H1 (cell line): ENCODE results near the gene IGSF11. TPM values are rescaled to one million over a fixed set of nuclear protein-coding genes. Genes with fewer than 3 reads are reported as not detected.
A peak's percentile ranks its signal among the peaks of the same experiment; 100 is the strongest.

Experiments
- CTCF ChIA-PET: fragments of 300-600 bp; sonication (Branson Sonifier 250); formaldehyde crosslinking; loops from one replicate; lab custom pipeline; 2021; ENCODE audit not compliant: partially characterized antibody; lab: Charles Lee
- POLR2A ChIA-PET: fragments of 300-600 bp; sonication (Branson Sonifier 250); formaldehyde crosslinking; loops from one replicate; lab custom pipeline; 2021; ENCODE audit warnings: inconsistent platforms; ENCODE audit not compliant: partially characterized antibody; lab: Charles Lee
- DNase-seq, 2 experiments: peaks; one replicate each; pipeline versions ENCODE4 v3.0.0 to v3.0.0-alpha.2; 2010 to 2022; ENCODE audit warnings: low spot score in 2 of 2, low read depth in 1 of 2, mixed read lengths in 1 of 2
- FAIRE-seq: peaks from 2 replicates; lab custom pipeline; 2011; peaks lifted over from hg19 to GRCh38; lab: Jason Lieb, UNC
- H2AFZ ChIP-seq: 2 replicates; pipeline ENCODE4 v1.8.1; 2012; ENCODE audit warnings: low read length, inconsistent platforms
- H2AK5ac ChIP-seq: 2 replicates; pipeline ENCODE4 v1.6.1; 2013; ENCODE audit warnings: low read depth, low read length
- H2BK120ac ChIP-seq: replicated peaks from 2 replicates; pipeline ENCODE3; 2013; ENCODE audit warnings: low read depth, low read length, inconsistent platforms
- H2BK12ac ChIP-seq: 2 replicates; pipeline ENCODE4 v1.6.1; 2013; ENCODE audit warnings: low read depth, low read length
- H2BK15ac ChIP-seq: 2 replicates; pipeline ENCODE4 v1.6.1; 2013; ENCODE audit warnings: low read length
- H2BK20ac ChIP-seq: 2 replicates; pipeline ENCODE4 v1.6.1; 2013; ENCODE audit warnings: low read length
- H2BK5ac ChIP-seq: 2 replicates; pipeline ENCODE4 v1.6.1; 2013; ENCODE audit warnings: low read depth, low read length
- H3K14ac ChIP-seq: 2 replicates; pipeline ENCODE4 v1.6.1; 2013; ENCODE audit warnings: inconsistent platforms; ENCODE audit not compliant: insufficient read length
- H3K18ac ChIP-seq: 2 replicates; pipeline ENCODE4 v1.6.1; 2013; ENCODE audit warnings: low read length; ENCODE audit errors: extremely low read depth
- H3K23ac ChIP-seq: 2 replicates; pipeline ENCODE4 v1.6.1; 2013; ENCODE audit warnings: inconsistent platforms; ENCODE audit not compliant: insufficient read length
- H3K23me2 ChIP-seq: 2 replicates; pipeline ENCODE4 v1.6.1; 2013; ENCODE audit warnings: low read depth, low read length
- H3K27ac ChIP-seq: 2 replicates; pipeline ENCODE4 v1.6.1; 2011; ENCODE audit warnings: low read depth, low read length, inconsistent platforms
- H3K27me3 ChIP-seq, 4 experiments: replicated peaks in 1 of 4; 1 replicate in 1 of 4; 2 replicates in 3 of 4; pipeline versions ENCODE4 v1.6.1 to v1.8.1; 2011 to 2013; ENCODE audit warnings: low read length in 3 of 4, mild to moderate bottlenecking in 3 of 4, inconsistent platforms in 2 of 4, mixed read lengths in 2 of 4, moderate library complexity in 1 of 4; ENCODE audit not compliant: control insufficient read depth in 3 of 4, insufficient read depth in 3 of 4; ENCODE audit errors: extremely low read depth in 1 of 4
- H3K36me3 ChIP-seq, 4 experiments: 2 replicates each; pipeline versions ENCODE4 v1.6.1 to v1.8.1; 2011 to 2013; ENCODE audit warnings: mild to moderate bottlenecking in 4 of 4, low read length in 3 of 4, moderate library complexity in 2 of 4, control low read depth in 1 of 4, inconsistent platforms in 1 of 4; ENCODE audit not compliant: insufficient read depth in 4 of 4, control insufficient read depth in 2 of 4
- H3K4ac ChIP-seq: replicated peaks from 2 replicates; pipeline ENCODE3; 2013; ENCODE audit warnings: low read length, low read depth, mixed read lengths, inconsistent platforms; ENCODE audit not compliant: insufficient read length
- H3K4me1 ChIP-seq, 4 experiments: replicated peaks in 1 of 4; 1 replicate in 1 of 4; 2 replicates in 3 of 4; pipeline versions ENCODE4 v1.6.1 to v1.8.1; 2011 to 2013; ENCODE audit warnings: low read length in 3 of 4, inconsistent platforms in 2 of 4, mixed read lengths in 1 of 4; ENCODE audit not compliant: insufficient read depth in 4 of 4, control insufficient read depth in 3 of 4
- H3K4me2 ChIP-seq, 2 experiments: 2 replicates each; pipeline versions ENCODE4 v1.6.1 to v1.8.1; 2011 to 2013; ENCODE audit warnings: low read depth in 2 of 2, low read length in 2 of 2, control low read depth in 1 of 2, inconsistent platforms in 1 of 2, mild to moderate bottlenecking in 1 of 2; ENCODE audit not compliant: insufficient read depth in 1 of 2
- H3K4me3 ChIP-seq, 4 experiments: fragments of 200-600, 300-600 bp in 1 of 4; sonication (generic), shearing (Covaris generic), sonication (Bioruptor Twin) in 1 of 4; 2 replicates each; pipeline versions ENCODE4 v1.5.1 to v1.8.1; 2011 to 2016; ENCODE audit warnings: low read length in 4 of 4, low read depth in 3 of 4, control low read depth in 2 of 4, inconsistent platforms in 2 of 4, mild to moderate bottlenecking in 2 of 4, mixed read lengths in 1 of 4, moderate library complexity in 1 of 4; ENCODE audit not compliant: insufficient read depth in 2 of 4; ENCODE audit errors: extremely low read depth in 1 of 4
- H3K56ac ChIP-seq: replicated peaks from 2 replicates; pipeline ENCODE3; 2013; ENCODE audit warnings: low read depth, mild to moderate bottlenecking, mixed read lengths, low read length, inconsistent platforms; ENCODE audit not compliant: insufficient read length
- H3K79me1 ChIP-seq: 2 replicates; pipeline ENCODE4 v1.6.1; 2013; ENCODE audit warnings: low read depth, low read length, control low read depth
- H3K79me2 ChIP-seq, 2 experiments: 2 replicates each; pipeline versions ENCODE4 v1.6.1 to v1.8.1; 2012 to 2013; ENCODE audit warnings: low read length in 2 of 2, mild to moderate bottlenecking in 2 of 2, inconsistent platforms in 1 of 2; ENCODE audit not compliant: insufficient read depth in 2 of 2, control insufficient read depth in 1 of 2
- H3K9ac ChIP-seq, 4 experiments: replicated peaks in 1 of 4; 1 replicate in 1 of 4; 2 replicates in 3 of 4; pipeline versions ENCODE4 v1.6.1 to v1.8.1; 2011 to 2013; ENCODE audit warnings: low read depth in 3 of 4, low read length in 3 of 4, control low read depth in 2 of 4, mild to moderate bottlenecking in 2 of 4, moderate library complexity in 2 of 4, inconsistent platforms in 1 of 4; ENCODE audit errors: extremely low read depth in 1 of 4
- H3K9me3 ChIP-seq, 2 experiments: 2 replicates each; pipeline versions ENCODE4 v1.6.1 to v1.8.1; 2012 to 2013; ENCODE audit warnings: mild to moderate bottlenecking in 2 of 2, moderate library complexity in 2 of 2, control low read depth in 1 of 2, inconsistent platforms in 1 of 2, low read depth in 1 of 2, low read length in 1 of 2, mixed read lengths in 1 of 2; ENCODE audit not compliant: insufficient read depth in 2 of 2
- H4K20me1 ChIP-seq, 2 experiments: replicated peaks in 1 of 2; 2 replicates each; pipeline versions ENCODE3 to v1.8.1; 2011 to 2013; ENCODE audit warnings: inconsistent platforms in 2 of 2, low read length in 2 of 2, mild to moderate bottlenecking in 1 of 2; ENCODE audit not compliant: insufficient read depth in 2 of 2, control insufficient read depth in 1 of 2
- H4K5ac ChIP-seq: 2 replicates; pipeline ENCODE4 v1.6.1; 2013; ENCODE audit warnings: low read length, low read depth, mixed read lengths, inconsistent platforms; ENCODE audit not compliant: insufficient read length
- H4K8ac ChIP-seq: 2 replicates; pipeline ENCODE4 v1.8.0; 2013; ENCODE audit warnings: mild to moderate bottlenecking, moderate library complexity, low read length, inconsistent platforms; ENCODE audit not compliant: insufficient read depth; ENCODE audit errors: extremely low read depth
- H4K91ac ChIP-seq: replicated peaks from 2 replicates; pipeline ENCODE3; 2013; ENCODE audit warnings: low read length, mixed read lengths, inconsistent platforms; ENCODE audit not compliant: insufficient read length
- BRCA1 ChIP-seq: IDR thresholded peaks from 2 replicates; pipeline ENCODE4 v1.6.1; 2012; ENCODE audit warnings: low read depth, low read length, improper control_type of control experiment
- CREB1 ChIP-seq: IDR thresholded peaks from 2 replicates; pipeline ENCODE4 v1.6.1; 2012; ENCODE audit warnings: inconsistent platforms
- NANOG ChIP-seq: IDR thresholded peaks from 2 replicates; pipeline ENCODE4 v1.6.1; 2011; ENCODE audit warnings: low read length, low read depth, mild to moderate bottlenecking, inconsistent platforms; ENCODE audit not compliant: insufficient read depth, poor library complexity, severe bottlenecking
- NRF1 ChIP-seq: IDR thresholded peaks from 2 replicates; pipeline ENCODE4 v1.6.1; 2011; ENCODE audit warnings: mild to moderate bottlenecking, low read depth, low read length, improper control_type of control experiment
- SRF ChIP-seq: IDR thresholded peaks from 2 replicates; pipeline ENCODE4 v1.6.1; 2011; ENCODE audit warnings: mild to moderate bottlenecking, low read depth, low read length, moderate library complexity
- WGBS, 2 experiments: shearing (Covaris generic) in 1 of 2; methylation state at CpG; one replicate each; pipeline versions ENCODE4 v1.1.6 to v1.1.7; 2013 to 2015; ENCODE audit warnings: low lambda C conversion rate in 2 of 2, mixed read lengths in 2 of 2, inconsistent platforms in 1 of 2, low coverage in 1 of 2, missing lambda C conversion rate in 1 of 2; ENCODE audit not compliant: insufficient replicate concordance in 2 of 2, insufficient coverage in 1 of 2, insufficient read length in 1 of 2; ENCODE audit errors: extremely low coverage in 1 of 2, missing lambda C conversion rate in 1 of 2; 5-methylcytosine and 5-hydroxymethylcytosine counted together
- polyA plus RNA-seq, 7 experiments: library from polyadenylated mRNA; depleted of rRNA in 3 of 7; stranded (reverse) in 5 of 7; unstranded in 2 of 7; fragments of >200 nt in 5 of 7; fragments of 200-250 nt in 2 of 7; gene quantifications; 1 replicate in 5 of 7; 2 replicates in 1 of 7; 4 replicates in 1 of 7; pipeline versions ENCODE4 v1.2.1 to v1.2.3, GENCODE V29; 2011 to 2013; ENCODE audit warnings: missing spikeins in 2 of 7, mixed read lengths in 2 of 7
- total RNA-seq: library from RNA; stranded (reverse); fragmentation: NEBNext Ultra II Directional; extraction: Animal tissue kit (Norgen Biotek cat#: 25700); gene quantifications from 2 replicates; pipeline ENCODE4 v1.2.1, GENCODE V29; 2021

IGSF11 gene
- total and polyA plus RNA-seq, 2 of the 8 experiments (the other 6 are each of a cell fraction or from before 2014, with no cell fraction given) = 1.1 to 4.1 TPM

DNA sequence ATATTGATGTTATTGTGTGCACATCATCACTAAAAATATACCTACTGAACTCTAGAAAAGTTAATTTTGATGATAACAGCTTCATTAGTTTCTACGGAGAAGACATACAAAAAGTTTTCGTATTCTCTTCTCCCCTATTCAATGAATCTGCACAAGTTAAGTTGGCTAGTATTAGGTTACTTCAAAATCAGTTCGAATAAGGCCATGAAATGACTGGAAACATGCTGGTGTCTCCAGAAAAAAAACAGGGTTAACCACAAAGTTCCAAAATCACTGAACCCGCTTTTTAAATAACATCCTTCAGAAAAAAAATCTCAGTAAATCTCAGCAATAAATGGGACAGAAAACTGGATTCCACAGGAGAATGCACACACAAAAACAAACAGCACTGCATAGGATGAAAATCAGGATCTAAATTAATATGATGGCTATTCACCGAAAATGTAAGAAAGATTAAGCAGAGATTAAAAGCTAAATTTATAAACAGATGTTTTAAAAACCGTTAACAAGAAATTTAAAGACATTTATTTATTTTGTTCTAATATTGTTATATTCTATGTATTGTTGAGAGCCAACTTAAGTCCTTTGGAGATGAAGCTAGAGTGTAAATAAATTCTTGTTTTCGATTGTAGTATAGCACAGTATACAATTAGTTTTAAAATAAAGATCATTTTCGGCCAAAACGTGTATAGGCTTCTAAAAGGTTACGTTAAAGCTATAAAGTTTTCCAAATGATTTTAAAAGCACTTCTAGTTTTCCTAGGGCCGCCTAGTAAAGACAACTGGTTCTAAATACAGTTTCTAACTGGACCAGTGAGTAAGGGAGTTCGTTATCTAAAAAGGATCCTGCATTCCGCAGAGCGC is 1.0 kb downstream of the IGSF11 start:
- H4K5ac ChIP-seq = no peak overlapping the region
- no peak overlapping the region for H2AFZ ChIP-seq
- no peaks in the 10 kb centered on the region for H3K9me3 ChIP-seq
- peak overlapping the region; percentile 56 to 78 (median 64) for H3K4me3 ChIP-seq
- no peak overlapping the region for H2BK15ac ChIP-seq
- peaks cover 0 to 6% (median 5%) of the 10 kb centered on the region in 4 experiments; a peak in 4 of 7 replicates for H3K27me3 ChIP-seq
- peak overlapping the region; percentile 57 to 78 for H3K4me2 ChIP-seq
- WGBS, 2 experiments = 47% methylated on average over 14 of the region's 14 CpGs; no CpG with 5 or more reads in 1 of the 2 experiments
- H3K27ac ChIP-seq = no peak overlapping the region
- CTCF ChIA-PET = interaction anchor here (1.0 to 6.2 kb wide), 10 partner anchors 10 to 156 kb away, joined by 3 to 84 read pairs (median 4); no protein-coding TSS in a partner anchor
- FAIRE-seq (no peak), DNase-seq (no peak)
- no peak overlapping the region for H2AK5ac ChIP-seq
- H2BK5ac ChIP-seq = no peak overlapping the region
- no peak overlapping the region for H4K8ac ChIP-seq
- H3K4me1 ChIP-seq = no peaks in the 10 kb centered on the region
- peaks cover 5% of the 10 kb centered on the region; the same call in 1 of the 2 replicates for H3K23me2 ChIP-seq
- H3K79me1 ChIP-seq = no peaks in the 10 kb centered on the region
- H3K9ac ChIP-seq = peak overlapping the region in 1 of 4 experiments; percentile 34; a peak in 1 of 7 replicates
- H3K36me3 ChIP-seq = no peaks in the 10 kb centered on the region
- no peak overlapping the region for H3K14ac ChIP-seq
- H3K79me2 ChIP-seq = no peaks in the 10 kb centered on the region
- no peak overlapping the region for H3K23ac ChIP-seq
- no peak overlapping the region for H3K18ac ChIP-seq
- H2BK120ac ChIP-seq = no peak overlapping the region
- H2BK12ac ChIP-seq = no peak overlapping the region
- no peak overlapping the region for H3K4ac ChIP-seq
- POLR2A ChIA-PET = interaction anchor here (0.6 to 1.5 kb wide), 2 partner anchors 10 to 149 kb away, joined by 3 read pairs; no protein-coding TSS in a partner anchor
- no peak for TF ChIP-seq SRF
- no peak for TF ChIP-seq CREB1
- TF ChIP-seq NANOG = no peak
- TF ChIP-seq NRF1 = no peak
- no peak for TF ChIP-seq BRCA1
- TF ChIP-seq, all 59 proteins: peak for 0
- Histone ChIP-seq H2BK20ac (no peak overlapping the region), H4K20me1 (no peaks in the 10 kb centered on the region), H4K91ac (no peak overlapping the region), H3K56ac (no peak overlapping the region)
